IPS-18a (cell line): ENCODE data around the gene HSF5.

ENCODE experiments used
- H3K27ac ChIP-seq: one replicate; pipeline ENCODE4 v1.5.1; 2013; ENCODE audit warnings: low read length
- H3K27me3 ChIP-seq: one replicate; pipeline ENCODE4 v1.6.1; 2013; ENCODE audit warnings: mild to moderate bottlenecking, low read length; ENCODE audit not compliant: control insufficient read depth, insufficient read depth
- H3K36me3 ChIP-seq: one replicate; pipeline ENCODE4 v1.6.1; 2013; ENCODE audit warnings: low read depth, low read length; ENCODE audit not compliant: control insufficient read depth
- H3K4me1 ChIP-seq: one replicate; pipeline ENCODE4 v1.6.1; 2013; ENCODE audit warnings: low read depth, low read length; ENCODE audit not compliant: control insufficient read depth
- H3K4me3 ChIP-seq: one replicate; pipeline ENCODE4 v1.5.1; 2013; ENCODE audit warnings: low read length
- H3K9ac ChIP-seq: one replicate; pipeline ENCODE4 v1.6.1; 2013; ENCODE audit warnings: mild to moderate bottlenecking, low read length, moderate library complexity
- H3K9me3 ChIP-seq: one replicate; pipeline ENCODE4 v1.6.1; 2013; ENCODE audit warnings: low read depth, low read length; ENCODE audit not compliant: control insufficient read depth

The HSF5 gene

DNA sequence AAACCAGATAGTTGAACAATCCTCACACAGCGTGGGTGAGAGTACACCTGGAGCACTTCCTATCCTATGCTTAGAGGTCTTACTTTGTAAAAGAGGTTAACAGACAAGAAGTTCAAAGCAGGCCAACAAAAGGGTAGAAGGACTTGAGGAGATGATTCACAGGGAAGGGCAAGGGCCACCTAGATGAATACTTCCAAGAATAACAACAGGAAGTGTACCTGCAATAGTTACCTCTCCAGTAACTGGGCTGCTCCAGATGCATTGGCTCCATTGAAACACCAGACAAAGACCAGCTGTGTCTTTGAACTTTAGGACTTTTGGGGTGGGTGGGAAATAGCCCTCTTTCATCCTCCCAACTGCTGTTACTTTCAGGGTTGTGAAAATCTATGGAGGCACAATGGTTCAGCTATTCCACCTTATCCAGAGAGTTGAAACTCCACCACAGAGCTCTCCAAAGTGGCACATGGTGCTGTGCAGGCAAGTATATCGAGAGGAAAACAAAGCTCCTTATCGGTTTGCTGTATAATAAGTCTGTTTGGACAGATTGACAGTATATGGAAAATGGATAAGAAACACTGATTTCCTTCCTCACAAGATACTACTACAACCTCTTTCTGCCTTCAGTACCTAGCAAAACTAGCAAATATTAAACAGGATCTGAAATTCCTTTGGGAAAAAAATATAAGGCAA, 93.5 kb downstream of the HSF5 start:
- peaks cover 15% of the 10 kb centered on the region for H3K4me1 ChIP-seq
- H3K4me3 ChIP-seq = no peak overlapping the region
- peaks cover 54% of the 10 kb centered on the region for H3K27me3 ChIP-seq
- no peak overlapping the region for H3K9ac ChIP-seq
- H3K27ac ChIP-seq = no peak overlapping the region
- H3K36me3 ChIP-seq = no peaks in the 10 kb centered on the region
- no peaks in the 10 kb centered on the region for H3K9me3 ChIP-seq

DNA sequence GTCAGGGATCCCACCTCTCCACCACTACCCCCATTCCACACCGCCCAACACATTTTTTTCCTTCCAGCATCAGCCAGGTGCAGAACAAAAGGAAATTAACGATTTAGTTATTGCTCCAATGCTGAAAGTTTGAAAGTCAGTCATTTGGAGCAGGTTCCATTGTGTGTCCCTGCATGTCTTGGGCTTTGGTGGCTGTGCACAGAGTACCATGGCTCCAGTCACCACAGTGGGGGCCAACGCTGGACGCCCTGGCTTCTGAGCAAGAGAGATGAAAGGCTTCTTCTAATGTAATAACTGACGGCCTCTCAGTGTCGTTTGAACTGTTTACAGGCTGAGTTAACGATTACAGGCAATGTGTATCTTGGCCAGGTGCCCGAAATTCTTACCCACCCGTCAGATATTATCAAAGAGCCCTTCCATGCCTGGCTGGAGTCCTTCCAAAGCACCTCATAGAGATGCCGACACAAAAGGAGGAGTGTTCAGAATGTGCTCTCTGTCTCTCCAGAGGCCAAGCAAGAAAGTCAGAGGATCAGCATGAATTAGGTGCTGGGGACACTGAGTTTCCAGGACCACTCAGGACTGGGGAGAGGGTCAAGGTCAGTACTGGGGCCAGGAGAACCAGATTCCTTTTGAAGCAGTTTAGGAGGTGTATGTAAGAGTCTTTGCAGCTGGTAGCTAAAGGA, 96.8 kb downstream of the HSF5 start:
- H3K36me3 ChIP-seq = no peaks in the 10 kb centered on the region
- no peak overlapping the region for H3K4me3 ChIP-seq
- H3K9me3 ChIP-seq = no peaks in the 10 kb centered on the region
- no peak overlapping the region for H3K9ac ChIP-seq
- H3K27ac ChIP-seq = no peak overlapping the region
- peaks cover 21% of the 10 kb centered on the region for H3K4me1 ChIP-seq
- peaks cover 22% of the 10 kb centered on the region for H3K27me3 ChIP-seq

- Histone ChIP-seq H3K27ac (no peak overlapping the region), H3K4me3 (no peak overlapping the region), H3K27me3 (peaks cover 16% of the 10 kb centered on the region), H3K9me3 (no peaks in the 10 kb centered on the region), H3K9ac (no peak overlapping the region), H3K4me1 (peaks cover 21% of the 10 kb centered on the region), H3K36me3 (no peaks in the 10 kb centered on the region)
Measured at GRCh38 chr17:58390884-58391283, 97.3 kb downstream of the HSF5 start.

DNA sequence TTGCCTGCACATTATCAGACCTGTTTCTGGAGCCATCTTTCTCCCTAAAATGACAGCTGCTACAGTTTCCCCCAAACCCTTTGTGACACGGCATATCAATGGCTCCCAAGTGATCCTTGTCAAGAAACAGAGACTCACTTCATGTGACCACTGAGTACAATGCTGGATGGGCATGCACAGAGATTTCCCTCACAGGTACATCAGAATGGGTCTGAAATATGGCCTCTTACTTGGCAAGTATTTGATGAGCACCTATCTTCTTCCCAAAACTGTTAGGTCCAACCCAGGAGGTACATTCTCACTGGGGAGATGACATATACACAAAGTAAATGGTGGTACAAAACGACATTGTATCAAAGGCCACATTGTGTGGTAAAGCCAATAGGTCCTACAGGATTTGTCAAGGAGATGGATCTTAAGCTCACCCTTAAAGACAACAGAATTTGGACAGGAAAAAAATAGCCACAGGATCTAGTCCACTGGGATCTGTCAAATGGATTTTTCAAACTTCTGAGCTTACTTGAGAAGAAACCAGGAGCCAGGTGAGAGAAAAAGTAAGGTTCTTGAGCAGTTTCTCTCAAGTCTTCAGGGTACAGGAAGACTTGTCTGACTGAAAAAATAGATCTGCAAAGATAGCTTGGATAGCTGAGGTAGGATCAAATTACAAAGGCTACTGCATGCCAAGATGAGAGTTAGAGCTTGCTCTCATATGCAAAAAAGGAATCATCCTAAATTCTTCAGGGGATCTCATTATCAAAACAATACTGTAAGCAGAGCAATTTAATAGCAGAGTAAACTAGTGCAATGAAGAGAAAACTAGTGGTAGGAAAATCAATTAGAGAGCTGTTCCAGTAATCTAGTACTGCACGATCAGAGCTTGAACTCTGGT, 99.7 kb downstream of the HSF5 start:
- H3K9ac ChIP-seq = no peak overlapping the region
- no peaks in the 10 kb centered on the region for H3K9me3 ChIP-seq
- peak overlapping the region; percentile 12 for H3K4me3 ChIP-seq
- H3K36me3 ChIP-seq = no peaks in the 10 kb centered on the region
- H3K27me3 ChIP-seq = no peaks in the 10 kb centered on the region
- H3K4me1 ChIP-seq = peaks cover 21% of the 10 kb centered on the region
- no peak overlapping the region for H3K27ac ChIP-seq

- H3K9me3 ChIP-seq = no peaks in the 10 kb centered on the region
- H3K36me3 ChIP-seq = no peaks in the 10 kb centered on the region
- H3K4me3 ChIP-seq = no peak overlapping the region
- H3K27ac ChIP-seq = no peak overlapping the region
- H3K27me3 ChIP-seq = no peaks in the 10 kb centered on the region
- H3K9ac ChIP-seq = no peak overlapping the region
- peaks cover 21% of the 10 kb centered on the region for H3K4me1 ChIP-seq
Measured at GRCh38 chr17:58387834-58388233, 100.4 kb downstream of the HSF5 start.

- Histone ChIP-seq H3K36me3 (no peaks in the 10 kb centered on the region), H3K9me3 (no peaks in the 10 kb centered on the region), H3K4me1 (peaks cover 21% of the 10 kb centered on the region), H3K27me3 (no peaks in the 10 kb centered on the region), H3K9ac (no peak overlapping the region), H3K4me3 (no peak overlapping the region), H3K27ac (no peak overlapping the region)
Measured at GRCh38 chr17:58386708-58387107, 101.5 kb downstream of the HSF5 start.

DNA sequence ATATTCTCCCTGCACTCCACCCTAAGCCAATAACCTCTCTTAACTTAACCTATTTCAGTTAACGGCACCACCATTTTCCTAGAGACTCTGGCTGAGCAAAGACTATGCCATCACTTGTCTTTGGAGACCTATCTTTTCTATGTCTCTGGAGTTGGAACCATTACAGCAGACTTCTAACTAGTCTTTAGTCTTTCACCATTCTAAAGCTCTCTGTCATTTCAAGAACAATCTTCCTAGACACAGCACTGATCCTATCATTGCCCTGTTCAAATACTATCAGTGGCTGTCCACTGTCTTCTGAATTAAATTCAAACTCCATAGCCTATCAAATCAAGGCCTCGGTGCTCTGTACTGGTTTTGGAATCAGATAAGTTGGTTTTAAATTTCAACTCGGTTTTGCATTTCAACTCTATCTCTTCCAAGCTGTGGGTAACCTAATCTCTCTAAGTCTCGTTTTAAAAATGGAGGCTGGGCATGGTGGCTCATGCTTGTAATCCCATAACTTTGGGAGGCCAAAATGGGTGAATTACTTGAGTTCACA, 102.8 kb downstream of the HSF5 start:
- Histone ChIP-seq H3K4me3 (no peak overlapping the region), H3K27ac (no peak overlapping the region), H3K9ac (no peak overlapping the region), H3K36me3 (no peaks in the 10 kb centered on the region), H3K27me3 (no peaks in the 10 kb centered on the region), H3K9me3 (no peaks in the 10 kb centered on the region), H3K4me1 (peaks cover 21% of the 10 kb centered on the region)

DNA sequence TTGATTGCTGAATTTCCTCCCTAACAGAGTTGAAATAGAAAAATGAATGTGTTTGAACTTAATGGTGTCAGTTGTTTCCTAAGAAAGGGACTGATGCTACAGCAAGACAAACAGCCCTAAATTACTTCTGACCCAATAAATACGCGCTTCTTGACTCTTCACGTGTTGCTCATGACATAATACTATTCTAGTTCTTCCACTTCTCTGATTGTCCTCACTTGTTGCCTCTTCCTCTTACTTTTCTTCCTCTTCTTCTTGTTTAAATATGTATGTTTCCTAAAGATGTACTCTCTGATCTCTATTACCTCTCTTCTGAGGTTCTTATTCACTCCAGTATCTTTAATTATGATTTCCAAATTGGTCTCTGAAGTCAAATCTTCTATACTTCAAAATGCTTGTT, 103.3 kb downstream of the HSF5 start:
- Histone ChIP-seq H3K4me3 (no peak overlapping the region), H3K9ac (no peak overlapping the region), H3K9me3 (no peaks in the 10 kb centered on the region), H3K27me3 (no peaks in the 10 kb centered on the region), H3K36me3 (no peaks in the 10 kb centered on the region), H3K27ac (no peak overlapping the region), H3K4me1 (peaks cover 20% of the 10 kb centered on the region)

GRCh38 chr17:58383892-58384462, 104.2 kb downstream of the HSF5 start:
- H3K36me3 ChIP-seq = no peaks in the 10 kb centered on the region
- H3K9me3 ChIP-seq = no peaks in the 10 kb centered on the region
- H3K9ac ChIP-seq = no peak overlapping the region
- peaks cover 11% of the 10 kb centered on the region for H3K4me1 ChIP-seq
- no peaks in the 10 kb centered on the region for H3K27me3 ChIP-seq
- no peak overlapping the region for H3K4me3 ChIP-seq
- H3K27ac ChIP-seq = no peak overlapping the region

GRCh38 chr17:58382872-58383242, 105.4 kb downstream of the HSF5 start:
- no peaks in the 10 kb centered on the region for H3K36me3 ChIP-seq
- H3K27ac ChIP-seq = no peak overlapping the region
- no peaks in the 10 kb centered on the region for H3K4me1 ChIP-seq

More at GRCh38 chr17:58382872-58383242, 105.4 kb downstream of the HSF5 start:
- Histone ChIP-seq H3K9me3 (no peaks in the 10 kb centered on the region), H3K9ac (no peak overlapping the region), H3K27me3 (no peaks in the 10 kb centered on the region), H3K4me3 (no peak overlapping the region)
